SU-DHL-6 (cell line): Measurements from ENCODE around the gene RPL23.
A peak's percentile ranks its signal among the peaks of the same experiment; 100 is the strongest.

Experiments used
- H2AFZ ChIP-seq: fragments of 200-600 bp; sonication (generic); 2 replicates; pipeline ENCODE4 v1.6.1; 2014; ENCODE audit warnings: low read depth, mild to moderate bottlenecking, moderate library complexity, mixed read lengths, antibody characterized with exemption, low read length; ENCODE audit not compliant: severe bottlenecking
- H3F3A ChIP-seq: fragments of 200-600 bp; shearing (Covaris generic); 2 replicates; pipeline ENCODE4 v1.6.0; 2016; ENCODE audit warnings: antibody characterized with exemption, mild to moderate bottlenecking; ENCODE audit not compliant: insufficient read depth
- H3K27ac ChIP-seq: fragments of 200-600 bp; sonication (generic); 2 replicates; pipeline ENCODE4 v1.5.1; 2016; ENCODE audit warnings: low read depth, mild to moderate bottlenecking, low read length, moderate library complexity, mixed read lengths
- H3K27me3 ChIP-seq: fragments of 200-600 bp; sonication (generic), shearing (Covaris generic); 2 replicates; pipeline ENCODE4 v1.6.0; 2014; ENCODE audit warnings: mild to moderate bottlenecking, low read length
- H3K36me3 ChIP-seq: fragments of 200-600 bp; sonication (generic); 2 replicates; pipeline ENCODE4 v1.6.1; 2014; ENCODE audit warnings: mild to moderate bottlenecking, low read length, mixed read lengths
- H3K4me2 ChIP-seq: fragments of 300-600, 200-600 bp; shearing (Covaris generic), sonication (generic); 2 replicates; pipeline ENCODE4 v1.6.0; 2014; ENCODE audit warnings: low read length, low read depth, mild to moderate bottlenecking; ENCODE audit not compliant: poor library complexity, severe bottlenecking
- H3K4me3 ChIP-seq: fragments of 200-600 bp; sonication (generic); 2 replicates; pipeline ENCODE4 v1.5.1; 2014; ENCODE audit warnings: antibody characterized with exemption, low read length, mild to moderate bottlenecking, mixed read lengths; ENCODE audit not compliant: insufficient read depth, poor library complexity, severe bottlenecking
- H3K79me2 ChIP-seq: fragments of 200-600 bp; sonication (generic); 2 replicates; pipeline ENCODE4 v1.6.1; 2014; ENCODE audit warnings: mild to moderate bottlenecking, low read length, moderate library complexity; ENCODE audit not compliant: insufficient read depth
- H3K9ac ChIP-seq: fragments of 200-600 bp; sonication (generic); 2 replicates; pipeline ENCODE4 v1.7.0; 2014; ENCODE audit warnings: mild to moderate bottlenecking, low read length
- H3K9me2 ChIP-seq: fragments of 200-600 bp; sonication (generic); replicated peaks from 2 replicates; pipeline ENCODE4 v1.6.1; 2014; ENCODE audit warnings: low read length; ENCODE audit not compliant: insufficient read depth
- H3K9me3 ChIP-seq: fragments of 200-600 bp; sonication (generic); 2 replicates; pipeline ENCODE4 v1.6.1; 2014; ENCODE audit warnings: low read length, mixed read lengths; ENCODE audit not compliant: insufficient read depth
- H4K20me1 ChIP-seq: fragments of 200-600 bp; sonication (generic); 2 replicates; pipeline ENCODE4 v1.6.1; 2014; ENCODE audit warnings: low read depth, mild to moderate bottlenecking, antibody characterized with exemption, low read length, moderate library complexity, mixed read lengths
- CTCF ChIP-seq: fragments of 200-600 bp; sonication (generic); IDR thresholded peaks from one replicate; pipeline ENCODE4 v1.5.1; 2017; ENCODE audit warnings: antibody characterized with exemption, mild to moderate bottlenecking, low read length, moderate library complexity; ENCODE audit not compliant: insufficient read depth, poor library complexity, severe bottlenecking
- EZH2phosphoT487 ChIP-seq: fragments of 200-600 bp; sonication (generic), shearing (Covaris generic); conservative IDR thresholded peaks from 2 replicates; pipeline ENCODE4 v1.6.1; 2018; ENCODE audit warnings: mild to moderate bottlenecking, antibody characterized with exemption, low read length, moderate library complexity, mixed read lengths

The RPL23 gene

GRCh38 chr17:38852771-38853291, 690 bp downstream of the RPL23 start:
- Histone ChIP-seq H3K36me3 (peaks cover 43% of the 10 kb centered on the region), H3K4me2 (peak overlapping the region; percentile 71), H3K9ac (peak overlapping the region; percentile 72), H3K9me3 (no peaks in the 10 kb centered on the region), H3K27me3 (no peaks in the 10 kb centered on the region), H3K79me2 (peaks cover 34% of the 10 kb centered on the region), H3K9me2 (no peaks in the 10 kb centered on the region), H3F3A (peaks cover 61% of the 10 kb centered on the region), H2AFZ (no peak overlapping the region), H3K27ac (peak overlapping the region; percentile 83), H3K4me3 (peak overlapping the region; percentile 80), H4K20me1 (peaks cover 22% of the 10 kb centered on the region; the same call in 1 of the 2 replicates)
- no peak for TF ChIP-seq CTCF
- TF ChIP-seq EZH2phosphoT487: no peak

- Histone ChIP-seq H3K4me3 (peak overlapping the region; percentile 80), H3K9me2 (no peaks in the 10 kb centered on the region), H3K9ac (peak overlapping the region; percentile 72), H2AFZ (no peak overlapping the region), H3K36me3 (peaks cover 43% of the 10 kb centered on the region), H3K27ac (no peak overlapping the region), H3K4me2 (peak overlapping the region; percentile 71), H4K20me1 (peaks cover 22% of the 10 kb centered on the region; the same call in 1 of the 2 replicates), H3F3A (peaks cover 71% of the 10 kb centered on the region), H3K27me3 (no peaks in the 10 kb centered on the region), H3K79me2 (peaks cover 34% of the 10 kb centered on the region), H3K9me3 (no peaks in the 10 kb centered on the region)
- TF ChIP-seq CTCF (no peak), EZH2phosphoT487 (no peak)
These were observed 2.1 kb downstream of the RPL23 start for GRCh38 chr17:38851434-38851833.

- H3K27ac ChIP-seq: no peak overlapping the region
- peaks cover 22% of the 10 kb centered on the region; the same call in 1 of the 2 replicates for H4K20me1 ChIP-seq
- H3K4me2 ChIP-seq: peak overlapping the region; percentile 71
- no peak overlapping the region for H3K9ac ChIP-seq
- peaks cover 71% of the 10 kb centered on the region for H3F3A ChIP-seq
- no peak for TF ChIP-seq CTCF
- H3K79me2 ChIP-seq: peaks cover 34% of the 10 kb centered on the region
- no peak overlapping the region for H2AFZ ChIP-seq
- H3K9me3 ChIP-seq: no peaks in the 10 kb centered on the region
- no peaks in the 10 kb centered on the region for H3K9me2 ChIP-seq
- no peaks in the 10 kb centered on the region for H3K27me3 ChIP-seq
- H3K4me3 ChIP-seq: peak overlapping the region; percentile 80
- peaks cover 43% of the 10 kb centered on the region for H3K36me3 ChIP-seq
These were observed 3.1 kb downstream of the RPL23 start for GRCh38 chr17:38850374-38850773.
